Testis (tissue), 5 donors: Measurements from ENCODE around the gene ZNF430. TPM values are rescaled to one million over a fixed set of nuclear protein-coding genes. Genes with fewer than 3 reads are reported as not detected.
"Not testable (repeated sequence)": the region's sequence is repeated elsewhere in the genome, so short reads cannot be mapped to it uniquely, and the experiment has no call there.

Experiments
- DNase-seq: peaks from one replicate; pipeline ENCODE4 v3.0.0-alpha.2; 2019
- H3K27ac ChIP-seq, 2 donors: fragments of 200-600 bp; sonication (generic); one replicate each; pipeline ENCODE4 v1.5.1; 2019
- H3K27me3 ChIP-seq: fragments of 200-600 bp; sonication (generic); one replicate; pipeline ENCODE4 v1.5.1; 2019
- H3K36me3 ChIP-seq: fragments of 200-600 bp; sonication (generic); one replicate; pipeline ENCODE4 v1.5.1; 2017; ENCODE audit warnings: low read depth; ENCODE audit errors: missing control alignments
- H3K4me1 ChIP-seq: fragments of 200-600 bp; sonication (generic); one replicate; pipeline ENCODE4 v1.5.1; 2019
- H3K4me3 ChIP-seq, 2 donors: fragments of 200-600 bp; sonication (generic); one replicate each; pipeline ENCODE4 v1.5.1; 2017 to 2019
- H3K9me3 ChIP-seq: fragments of 200-600 bp; sonication (generic); one replicate; pipeline ENCODE4 v1.5.1; 2017
- POLR2A ChIP-seq: fragments of 450-650 bp; IDR thresholded peaks from one replicate; pipeline ENCODE4 v1.6.1; 2017; ENCODE audit warnings: antibody characterized with exemption, mild to moderate bottlenecking, moderate library complexity
- WGBS, 2 donors: methylation state at CpG; one replicate each; pipeline ENCODE4 v1.1.5; 2018; 5-methylcytosine and 5-hydroxymethylcytosine counted together
- intact Hi-C: fragments of 100-400 bp; cut with DNase I; formaldehyde crosslinking; loops from one replicate; pipeline ENCODE4 v1.15.1; 2023; ENCODE audit warnings: low total_unique reads
- long read RNA-seq, 2 donors: transcript quantifications; one replicate each; lab custom pipeline, GENCODE V29; 2026
- polyA plus RNA-seq: library from polyadenylated mRNA; stranded (reverse); fragments of 350-450 nt; fragmentation: Illumina TruSeq; extraction: RNeasy Lipid Tissue Mini Kit (QIAGEN cat#74804); gene quantifications from one replicate; pipeline ENCODE4 v1.2.3, GENCODE V29; 2014; ENCODE audit warnings: low read depth, low replicate concordance; ENCODE audit not compliant: insufficient read depth
- total RNA-seq, 2 donors: library from RNA; depleted of rRNA; stranded (reverse); fragments of >200 nt; gene quantifications; one replicate each; pipeline ENCODE4 v1.2.3, GENCODE V29; 2016
- TF ChIP-seq, protein P1 (sequence below), 3 experiments: fragments of 450-650 bp in 2 of 3; fragments of 200-600 bp in 1 of 3; sonication (generic) in 1 of 3; IDR thresholded peaks; one replicate each; pipeline ENCODE4 v1.5.1; 2016 to 2019; ENCODE audit warnings: antibody characterized with exemption in 3 of 3, mild to moderate bottlenecking in 2 of 3, moderate library complexity in 1 of 3

Gene ZNF430
- total RNA-seq (10 to 100 TPM in 1 of 2 donors, 1 to 10 TPM in 1; 9.2 to 11.7 TPM), polyA plus RNA-seq (3.8 TPM)
- long read RNA-seq, donor 1, partial matches to known transcripts: 0 of 2 reads
- long read RNA-seq, donor 1, other reads (novel, unspliced or antisense): 0 of 2 reads
- long read RNA-seq, donor 2, partial matches to known transcripts: 0 of 3 reads
- long read RNA-seq, donor 2, other reads (novel, unspliced or antisense): 0 of 3 reads

DNA sequence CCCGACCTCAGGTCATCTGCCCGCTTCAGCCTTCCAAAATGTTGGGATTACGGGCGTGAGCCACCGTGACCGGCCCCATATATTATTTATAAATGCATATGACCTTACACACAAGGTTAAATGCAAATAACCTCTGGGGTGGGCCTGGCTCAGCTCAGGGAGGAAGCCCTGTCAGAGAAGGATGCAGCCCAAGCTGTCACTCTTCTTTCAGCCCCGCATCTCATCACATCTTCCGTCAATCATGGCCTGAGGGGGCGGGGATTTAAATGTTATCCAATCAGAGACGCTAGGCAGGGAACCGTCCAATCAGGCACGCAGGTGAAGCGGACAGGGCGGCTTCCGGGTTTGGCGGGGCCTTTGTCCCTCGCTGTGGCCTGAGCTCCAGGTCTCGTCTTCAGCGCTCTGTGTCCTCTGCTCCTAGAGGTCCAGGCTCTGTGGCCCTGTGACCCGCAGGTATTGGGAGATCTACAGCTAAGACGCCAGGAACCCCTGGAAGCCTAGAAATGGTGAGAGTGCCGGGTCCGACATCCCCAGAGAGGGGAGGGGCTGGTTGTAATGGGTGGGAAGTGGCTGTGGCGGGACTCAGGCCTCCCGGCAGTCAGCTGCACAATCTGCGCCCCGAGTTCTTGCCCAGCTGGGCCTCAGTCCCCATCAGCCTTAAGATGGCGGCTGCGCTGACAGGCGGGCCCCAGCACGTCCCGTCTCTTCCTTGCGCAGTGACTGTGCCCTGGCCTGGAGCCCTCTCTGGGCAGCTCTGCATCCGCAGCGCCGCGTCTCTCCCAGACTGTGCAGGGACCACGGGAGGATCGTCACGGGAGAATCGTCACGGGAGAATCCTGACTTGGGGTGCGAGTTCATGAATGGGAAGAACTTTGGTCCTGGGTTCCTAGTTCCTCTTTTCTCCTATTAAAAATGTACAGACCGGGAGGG is at the start of gene ZNF430:
Gene ZNF430 (plus strand): TSS at position 360 of the 930 bp plus-strand sequence. CDS start 144 bp downstream, at position 504.
- Histone ChIP-seq H3K36me3 (no peaks in the 10 kb centered on the region), H3K27ac (peak within 1 kb of the TSS; percentile 78 to 82), H3K4me3 (peak within 1 kb of the TSS; percentile 61 to 88), H3K4me1 (peaks cover 3% of the 10 kb centered on the region), H3K27me3 (no peaks in the 10 kb centered on the region), H3K9me3 (no peaks in the 10 kb centered on the region)
- peak; percentile 99 for DNase-seq
- intact Hi-C loops: no loop called here
- TF ChIP-seq, protein P1, sequence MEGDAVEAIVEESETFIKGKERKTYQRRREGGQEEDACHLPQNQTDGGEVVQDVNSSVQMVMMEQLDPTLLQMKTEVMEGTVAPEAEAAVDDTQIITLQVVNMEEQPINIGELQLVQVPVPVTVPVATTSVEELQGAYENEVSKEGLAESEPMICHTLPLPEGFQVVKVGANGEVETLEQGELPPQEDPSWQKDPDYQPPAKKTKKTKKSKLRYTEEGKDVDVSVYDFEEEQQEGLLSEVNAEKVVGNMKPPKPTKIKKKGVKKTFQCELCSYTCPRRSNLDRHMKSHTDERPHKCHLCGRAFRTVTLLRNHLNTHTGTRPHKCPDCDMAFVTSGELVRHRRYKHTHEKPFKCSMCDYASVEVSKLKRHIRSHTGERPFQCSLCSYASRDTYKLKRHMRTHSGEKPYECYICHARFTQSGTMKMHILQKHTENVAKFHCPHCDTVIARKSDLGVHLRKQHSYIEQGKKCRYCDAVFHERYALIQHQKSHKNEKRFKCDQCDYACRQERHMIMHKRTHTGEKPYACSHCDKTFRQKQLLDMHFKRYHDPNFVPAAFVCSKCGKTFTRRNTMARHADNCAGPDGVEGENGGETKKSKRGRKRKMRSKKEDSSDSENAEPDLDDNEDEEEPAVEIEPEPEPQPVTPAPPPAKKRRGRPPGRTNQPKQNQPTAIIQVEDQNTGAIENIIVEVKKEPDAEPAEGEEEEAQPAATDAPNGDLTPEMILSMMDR (IDR thresholded peaks at IDR 0.05): no peak
- no peak for TF ChIP-seq POLR2A
- WGBS, 2 donors: 2 to 3% methylated on average over 27 to 44 of the region's 44 CpGs

DNA sequence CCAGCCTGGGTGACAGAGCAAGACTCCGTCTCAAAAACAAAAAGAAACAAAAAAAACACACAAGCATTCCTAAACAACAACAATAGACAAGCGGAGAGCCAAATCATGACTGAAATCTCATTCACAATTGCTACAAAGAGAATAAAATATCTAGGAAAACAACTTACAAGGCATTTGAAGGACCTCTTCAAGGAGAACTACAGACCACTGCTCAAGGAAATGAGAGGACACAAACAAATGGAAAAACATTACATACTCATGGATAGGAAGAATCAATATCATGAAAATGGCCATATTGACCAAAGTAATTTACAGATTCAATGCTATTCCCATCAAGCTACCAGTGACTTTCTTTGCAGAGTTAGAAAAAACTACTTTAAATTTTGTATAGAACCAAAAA is 27.7 kb upstream of the ZNF430 start:
- H3K4me3 ChIP-seq, H3K9me3 ChIP-seq, H3K27ac ChIP-seq, H3K36me3 ChIP-seq, intact Hi-C loops, DNase-seq, H3K4me1 ChIP-seq, H3K27me3 ChIP-seq: not testable (repeated sequence)
- WGBS, 2 donors: 95 to 97% methylated on average over 2 of the region's 2 CpGs

GRCh38 chr19:20999731-21000352 is 20.6 kb upstream of the ZNF430 start:
- Histone ChIP-seq H3K27me3 (no peaks in the 10 kb centered on the region), H3K4me1 (no peaks in the 10 kb centered on the region), H3K36me3 (no peaks in the 10 kb centered on the region), H3K9me3 (no peaks in the 10 kb centered on the region), H3K27ac (no peak overlapping the region), H3K4me3 (peak overlapping the region; percentile 39 to 58)
- intact Hi-C loops: no loop called here
- TF ChIP-seq POLR2A: no peak
- TF ChIP-seq, protein P1 (IDR thresholded peaks at IDR 0.05): no peak
- DNase-seq: peak; percentile 92
- WGBS, 2 donors: 6 to 12% methylated on average over 9 to 29 of the region's 29 CpGs

DNA sequence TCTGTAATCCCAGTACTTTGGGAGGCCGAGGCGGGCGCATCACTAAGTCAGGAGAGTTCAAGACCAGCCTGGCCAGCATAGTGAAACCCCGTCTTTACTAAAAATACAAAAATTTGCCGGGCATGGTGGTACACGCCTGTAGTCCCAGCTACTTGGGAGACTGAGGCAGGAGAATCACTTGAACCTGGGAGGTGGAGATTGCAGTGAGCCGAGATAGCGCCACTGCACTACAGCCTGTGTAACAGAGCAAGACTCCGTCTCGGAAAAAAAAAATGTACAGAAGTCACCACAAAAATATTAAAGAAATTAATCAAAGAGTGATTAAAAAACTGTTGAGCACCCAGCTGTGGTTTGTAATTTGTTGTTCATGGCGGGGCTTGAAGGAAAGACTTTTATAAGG is 781 bp downstream of the ZNF430 start:
- intact Hi-C loops, H3K36me3 ChIP-seq, H3K27me3 ChIP-seq, H3K4me1 ChIP-seq, H3K9me3 ChIP-seq, DNase-seq: not testable (repeated sequence)
- H3K27ac ChIP-seq: peak overlapping the region; percentile 78 to 82
- 5% methylated on average over 11 of the region's 11 CpGs for WGBS, 2 donors
- H3K4me3 ChIP-seq: peak overlapping the region; percentile 61 to 88

GRCh38 chr19:21022996-21023395 is 2.5 kb downstream of the ZNF430 start:
- TF ChIP-seq POLR2A: no peak
- TF ChIP-seq, protein P1 (IDR thresholded peaks at IDR 0.05): no peak
- H3K27ac ChIP-seq: no peak overlapping the region
- no peak for DNase-seq
- no peaks in the 10 kb centered on the region for H3K27me3 ChIP-seq
- H3K9me3 ChIP-seq: no peaks in the 10 kb centered on the region
- WGBS, 2 donors: 72 to 76% methylated on average over 2 of the region's 2 CpGs
- intact Hi-C loops: no loop called here
- peaks cover 3% of the 10 kb centered on the region for H3K4me1 ChIP-seq
- H3K36me3 ChIP-seq: no peaks in the 10 kb centered on the region
- no peak overlapping the region for H3K4me3 ChIP-seq
